Neural progenitor cell (in vitro differentiated cells): Measurements from ENCODE around the gene DNMT1. TPM values are rescaled to one million over a fixed set of nuclear protein-coding genes. Genes with fewer than 3 reads are reported as not detected.
"Not testable (repeated sequence)": the region's sequence is repeated elsewhere in the genome, so short reads cannot be mapped to it uniquely, and the experiment has no call there.

Source experiments
- DNase-seq: peaks from one replicate; pipeline ENCODE4 v3.0.0-alpha.2; 2016; ENCODE audit warnings: low spot score
- H2AFZ ChIP-seq: fragments of 200-600 bp; sonication (generic); replicated peaks from 2 replicates; pipeline ENCODE4 v1.6.1; 2016; ENCODE audit warnings: antibody characterized with exemption
- H3F3A ChIP-seq: fragments of 200-600 bp; sonication (generic); 2 replicates; pipeline ENCODE4 v1.6.1; 2016; ENCODE audit warnings: antibody characterized with exemption, low read depth
- H3K27ac ChIP-seq: fragments of 200-600 bp; sonication (generic); 2 replicates; pipeline ENCODE4 v1.5.1; 2016; ENCODE audit warnings: mild to moderate bottlenecking
- H3K27me3 ChIP-seq: fragments of 200-600 bp; sonication (generic); 2 replicates; pipeline ENCODE4 v1.6.1; 2016; ENCODE audit warnings: mild to moderate bottlenecking, moderate library complexity
- H3K36me3 ChIP-seq: fragments of 200-600 bp; sonication (generic); 2 replicates; pipeline ENCODE4 v1.5.1; 2016
- H3K4me1 ChIP-seq: fragments of 200-600 bp; sonication (generic); 2 replicates; pipeline ENCODE4 v1.6.1; 2016; ENCODE audit warnings: mixed run types
- H3K4me2 ChIP-seq: fragments of 200-600 bp; sonication (generic); 2 replicates; pipeline ENCODE4 v1.6.1; 2016
- H3K4me3 ChIP-seq: fragments of 200-600 bp; sonication (generic); 2 replicates; pipeline ENCODE4 v1.5.1; 2016
- H3K79me2 ChIP-seq: fragments of 200-600 bp; sonication (generic); 2 replicates; pipeline ENCODE4 v1.6.1; 2016; ENCODE audit warnings: low read depth
- H3K9ac ChIP-seq: fragments of 200-600 bp; sonication (generic); 2 replicates; pipeline ENCODE4 v1.6.1; 2016
- H3K9me3 ChIP-seq: fragments of 200-600 bp; sonication (generic); 2 replicates; pipeline ENCODE4 v1.5.1; 2016; ENCODE audit warnings: low read depth
- H4K20me1 ChIP-seq: fragments of 200-600 bp; sonication (generic); 2 replicates; pipeline ENCODE4 v1.6.1; 2016; ENCODE audit warnings: low read depth
- H3K27ac Mint-ChIP-seq: 3 replicates; pipeline ENCODE4 v1.8.0; 2021; ENCODE audit warnings: mixed read lengths
- H3K27me3 Mint-ChIP-seq: 2 replicates; pipeline ENCODE4 v1.8.0; 2022; ENCODE audit warnings: low read depth, mild to moderate bottlenecking, inconsistent platforms, moderate library complexity, mixed read lengths; ENCODE audit not compliant: insufficient read depth
- H3K36me3 Mint-ChIP-seq: 3 replicates; pipeline ENCODE4 v1.8.0; 2021; ENCODE audit warnings: mixed read lengths
- H3K4me1 Mint-ChIP-seq: 3 replicates; pipeline ENCODE4 v1.8.0; 2021; ENCODE audit warnings: mixed read lengths
- H3K4me3 Mint-ChIP-seq: 3 replicates; pipeline ENCODE4 v1.8.0; 2021; ENCODE audit warnings: mild to moderate bottlenecking, moderate library complexity, mixed read lengths
- H3K9me3 Mint-ChIP-seq: 3 replicates; pipeline ENCODE4 v1.8.0; 2020; ENCODE audit warnings: mixed read lengths
- CTCF ChIP-seq: fragments of 200-600 bp; sonication (generic); IDR thresholded peaks from 2 replicates; pipeline ENCODE4 v1.5.1; 2017; ENCODE audit warnings: antibody characterized with exemption, mild to moderate bottlenecking
- EZH2 ChIP-seq: fragments of 200-600 bp; sonication (generic); IDR thresholded peaks from 2 replicates; pipeline ENCODE4 v1.6.1; 2017; ENCODE audit warnings: antibody characterized with exemption, mild to moderate bottlenecking, moderate library complexity
- EZH2phosphoT487 ChIP-seq: fragments of 200-600 bp; sonication (generic); IDR thresholded peaks from 2 replicates; pipeline ENCODE4 v1.6.1; 2017; ENCODE audit warnings: antibody characterized with exemption
- total RNA-seq: library from RNA; depleted of rRNA; stranded (reverse); fragments of >200 nt; gene quantifications from 2 replicates; pipeline ENCODE4 v1.2.3, GENCODE V29; 2015; ENCODE audit warnings: low replicate concordance

DNMT1 gene
- total RNA-seq, 1 donor from 2014 or later, result 203 TPM

- no peaks in the 10 kb centered on the region for H3K36me3 Mint-ChIP-seq
- no peak overlapping the region for H3K27ac Mint-ChIP-seq
- Histone ChIP-seq H3F3A (no peaks in the 10 kb centered on the region), H3K27ac (no peak overlapping the region), H3K36me3 (no peaks in the 10 kb centered on the region), H4K20me1 (no peaks in the 10 kb centered on the region), H3K27me3 (no peaks in the 10 kb centered on the region), H3K9me3 (no peaks in the 10 kb centered on the region), H3K4me2 (no peak overlapping the region), H3K4me1 (no peaks in the 10 kb centered on the region), H3K79me2 (no peaks in the 10 kb centered on the region), H3K9ac (no peak overlapping the region), H2AFZ (no peak overlapping the region), H3K4me3 (no peak overlapping the region)
- H3K9me3 Mint-ChIP-seq, result no peaks in the 10 kb centered on the region
- TF ChIP-seq CTCF (no peak), EZH2 (no peak), EZH2phosphoT487 (no peak)
- DNase-seq, result no peak
- peaks cover 6% of the 10 kb centered on the region for H3K4me1 Mint-ChIP-seq
- no peak overlapping the region for H3K4me3 Mint-ChIP-seq
- no peaks in the 10 kb centered on the region for H3K27me3 Mint-ChIP-seq
Measured at GRCh38 chr19:10237702-10238101, 42.9 kb upstream of the DNMT1 start.

- H3K4me2 ChIP-seq, H3K9ac ChIP-seq, H3K27ac ChIP-seq, H3K36me3 ChIP-seq, H3K36me3 Mint-ChIP-seq, H3K4me1 Mint-ChIP-seq, H3K4me3 Mint-ChIP-seq, H3K27me3 ChIP-seq, H3K27ac Mint-ChIP-seq, H2AFZ ChIP-seq, H3K4me1 ChIP-seq, H3K4me3 ChIP-seq, H3K9me3 ChIP-seq, H3K79me2 ChIP-seq, H4K20me1 ChIP-seq, H3K27me3 Mint-ChIP-seq, H3K9me3 Mint-ChIP-seq, DNase-seq: not testable (repeated sequence)
- peaks cover 14% of the 10 kb centered on the region for H3F3A ChIP-seq
Measured at GRCh38 chr19:10235409-10235808, 40.7 kb upstream of the DNMT1 start.

- Histone ChIP-seq H3K36me3 (no peaks in the 10 kb centered on the region), H3K9ac (no peak overlapping the region), H2AFZ (no peak overlapping the region), H3K27ac (no peak overlapping the region), H3K27me3 (no peaks in the 10 kb centered on the region), H3F3A (peaks cover 18% of the 10 kb centered on the region), H4K20me1 (no peaks in the 10 kb centered on the region), H3K4me2 (no peak overlapping the region), H3K4me1 (no peaks in the 10 kb centered on the region), H3K9me3 (no peaks in the 10 kb centered on the region), H3K4me3 (no peak overlapping the region), H3K79me2 (no peaks in the 10 kb centered on the region)
- no peak for TF ChIP-seq EZH2
- TF ChIP-seq CTCF, result no peak
- no peak for TF ChIP-seq EZH2phosphoT487
- no peak overlapping the region for H3K4me3 Mint-ChIP-seq
- no peaks in the 10 kb centered on the region for H3K27me3 Mint-ChIP-seq
- no peaks in the 10 kb centered on the region for H3K36me3 Mint-ChIP-seq
- DNase-seq, result no peak
- H3K9me3 Mint-ChIP-seq, result no peaks in the 10 kb centered on the region
- peaks cover 9% of the 10 kb centered on the region for H3K4me1 Mint-ChIP-seq
- no peak overlapping the region for H3K27ac Mint-ChIP-seq
Measured at GRCh38 chr19:10235003-10235402, 40.2 kb upstream of the DNMT1 start.

GRCh38 chr19:10233946-10234345 is 39.2 kb upstream of the DNMT1 start:
- no peak overlapping the region for H2AFZ ChIP-seq
- peaks cover 28% of the 10 kb centered on the region for H3F3A ChIP-seq
- no peaks in the 10 kb centered on the region for H3K36me3 Mint-ChIP-seq
- DNase-seq, result no peak
- H3K27me3 ChIP-seq, result no peaks in the 10 kb centered on the region
- no peak overlapping the region for H3K4me2 ChIP-seq
- peaks cover 5% of the 10 kb centered on the region for H3K4me1 ChIP-seq
- no peak overlapping the region for H3K4me3 ChIP-seq
- no peak overlapping the region for H3K9ac ChIP-seq
- no peaks in the 10 kb centered on the region for H3K9me3 ChIP-seq
- H3K27ac Mint-ChIP-seq, result no peak overlapping the region
- no peak for TF ChIP-seq EZH2phosphoT487
- TF ChIP-seq EZH2, result no peak
- TF ChIP-seq CTCF, result no peak
- H4K20me1 ChIP-seq, result peaks cover 8% of the 10 kb centered on the region
- peaks cover under 1% of the 10 kb centered on the region for H3K27me3 Mint-ChIP-seq
- H3K4me3 Mint-ChIP-seq, result no peak overlapping the region
- no peak overlapping the region for H3K27ac ChIP-seq
- H3K36me3 ChIP-seq, result no peaks in the 10 kb centered on the region
- no peaks in the 10 kb centered on the region for H3K9me3 Mint-ChIP-seq
- peaks cover 14% of the 10 kb centered on the region for H3K4me1 Mint-ChIP-seq
- peaks cover 9% of the 10 kb centered on the region for H3K79me2 ChIP-seq
